Erythroblast (primary cell): Measurements from ENCODE around the gene CLDN22.

ENCODE experiments used
- GATA1 ChIP-seq: IDR thresholded peaks from 2 replicates; pipeline ENCODE4 v1.6.1; 2011; ENCODE audit warnings: low read depth, mild to moderate bottlenecking, control low read depth, low read length, moderate library complexity
- POLR2A ChIP-seq: IDR thresholded peaks from 2 replicates; pipeline ENCODE4 v1.6.1; 2011; ENCODE audit warnings: mild to moderate bottlenecking, low read length

DNA sequence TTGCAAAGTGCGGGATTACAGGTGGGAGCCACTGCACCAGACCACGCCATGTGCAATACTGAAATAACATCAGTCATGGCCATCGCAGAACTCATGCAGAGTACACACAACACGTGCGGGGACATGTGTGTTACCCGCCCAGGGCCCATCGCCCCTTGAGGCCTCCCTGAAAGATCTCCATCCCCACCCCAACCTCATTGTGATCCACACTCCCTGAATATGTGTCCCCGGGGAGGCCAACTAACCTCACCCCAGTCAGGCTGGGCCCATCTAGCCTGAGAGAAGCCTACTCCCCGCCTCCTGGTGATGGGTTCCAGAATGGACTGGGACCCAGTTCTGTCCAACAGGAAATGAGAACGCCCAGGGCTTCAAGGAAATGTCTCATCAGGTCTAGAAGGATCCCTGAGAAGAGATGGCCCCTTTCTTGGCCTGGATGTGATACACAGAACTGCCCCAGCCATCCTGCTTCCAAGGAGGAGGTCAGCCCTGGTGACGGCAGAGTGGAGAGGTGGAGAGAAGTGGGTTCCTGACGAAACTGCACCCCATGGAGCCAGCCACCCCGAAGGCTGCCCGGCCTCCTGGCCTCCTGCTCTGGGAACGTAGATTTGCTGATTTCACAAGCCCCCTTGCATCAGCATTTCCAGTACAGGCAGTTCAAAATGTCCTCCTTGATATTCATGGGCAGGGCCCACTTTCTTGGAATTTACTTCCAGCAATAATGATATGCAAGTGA lies 24.6 kb upstream of the CLDN22 start:
- no peak for TF ChIP-seq POLR2A
- no peak for TF ChIP-seq GATA1
